Ovary (tissue), 3 donors: ENCODE data around the gene SUGCT.

Experiments
- CTCF ChIP-seq, 3 donors: fragments of 450-650 bp in 2 of 3; fragments of 200-600 bp in 1 of 3; IDR thresholded peaks; one replicate each; pipeline versions ENCODE4 v1.5.1 to v1.8.0; 2016 to 2022; ENCODE audit warnings: antibody characterized with exemption in 3 of 3, mild to moderate bottlenecking in 1 of 3
- EP300 ChIP-seq: sonication (generic); formaldehyde crosslinking; IDR thresholded peaks from one replicate; pipeline ENCODE4 v1.6.1; 2017; ENCODE audit warnings: antibody characterized with exemption
- POLR2A ChIP-seq: fragments of 450-650 bp; IDR thresholded peaks from one replicate; pipeline ENCODE4 v1.6.1; 2017; ENCODE audit warnings: antibody characterized with exemption, mild to moderate bottlenecking, moderate library complexity
- donor health status: DM: no; HTN: no; CAD: no.

DNA sequence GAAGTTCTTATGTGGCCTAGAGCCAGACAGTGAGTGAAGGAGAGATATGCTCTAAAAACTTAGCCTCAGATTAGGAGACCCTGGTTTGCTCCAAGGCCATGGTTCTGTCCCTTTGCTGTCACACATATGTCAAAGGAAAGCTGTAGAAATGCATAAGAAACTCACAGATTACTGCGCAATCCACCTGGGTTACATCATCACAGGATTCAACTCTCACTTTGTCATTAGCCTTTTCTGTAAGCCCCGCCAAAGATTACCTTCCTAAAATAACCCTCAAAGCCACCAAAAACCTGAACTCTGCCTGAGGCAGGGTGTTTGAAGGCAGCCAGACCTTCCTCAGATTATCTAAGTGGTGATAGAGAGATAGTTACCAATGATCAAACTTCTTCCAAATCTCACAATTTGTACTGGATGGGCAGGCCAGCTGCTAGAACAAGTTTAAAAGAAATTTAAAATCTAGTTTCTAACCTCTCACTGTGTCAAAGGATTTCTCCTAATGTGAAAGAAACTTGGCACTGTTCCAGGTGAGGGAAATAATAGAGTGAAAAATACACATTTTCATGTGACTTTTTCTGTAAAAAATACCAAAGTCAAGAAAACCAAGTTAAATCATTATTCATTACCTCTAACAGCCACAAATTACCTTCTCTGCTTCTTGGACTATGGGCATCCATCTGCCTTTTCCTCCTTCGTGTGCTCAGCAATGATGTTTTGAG is 567.2 kb downstream of the SUGCT start:
- no peak for TF ChIP-seq CTCF (IDR thresholded peaks at IDR 0.05)
- TF ChIP-seq POLR2A = no peak
- no peak for TF ChIP-seq EP300
